NCI-H1105 (cell line): Measurements from ENCODE around the gene IQSEC1.

Experiments
- DNase-seq: peaks from one replicate; lab custom pipeline; 2025; lab: John Stamatoyannopoulos, UW

The IQSEC1 gene

DNA sequence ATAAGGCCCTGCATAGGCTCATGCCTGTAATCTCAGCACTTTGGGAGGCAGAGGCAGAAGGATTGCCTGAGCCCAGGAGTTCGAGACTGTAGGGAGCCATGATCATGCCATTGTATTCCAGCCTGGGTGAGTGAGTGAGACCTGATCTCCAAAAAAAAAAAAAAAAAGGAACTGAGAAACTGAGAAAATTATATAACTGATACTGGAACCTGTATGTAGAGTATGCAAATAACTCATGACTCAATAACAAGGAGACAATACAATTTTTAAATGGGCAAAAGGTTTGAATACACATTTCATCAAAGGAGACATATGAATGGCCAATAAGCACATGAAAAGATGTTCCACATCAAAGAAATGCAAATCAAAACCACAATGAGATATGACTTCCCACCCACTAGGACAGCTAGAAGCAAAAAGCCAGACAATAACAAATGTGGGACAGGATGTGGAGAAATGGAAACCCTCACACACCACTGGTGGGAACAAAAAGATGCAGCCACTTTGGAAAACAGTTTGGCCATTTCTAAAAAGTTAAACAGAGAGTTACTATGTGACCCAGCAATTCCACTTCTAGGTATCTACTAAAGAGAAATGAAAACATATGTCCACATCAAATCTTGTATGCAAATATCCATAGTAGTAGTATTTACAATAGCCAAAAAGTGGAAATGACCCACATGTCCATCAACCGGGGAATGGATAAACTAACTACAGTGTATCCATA is 70.7 kb downstream of the IQSEC1 start:
- no peak for DNase-seq

DNA sequence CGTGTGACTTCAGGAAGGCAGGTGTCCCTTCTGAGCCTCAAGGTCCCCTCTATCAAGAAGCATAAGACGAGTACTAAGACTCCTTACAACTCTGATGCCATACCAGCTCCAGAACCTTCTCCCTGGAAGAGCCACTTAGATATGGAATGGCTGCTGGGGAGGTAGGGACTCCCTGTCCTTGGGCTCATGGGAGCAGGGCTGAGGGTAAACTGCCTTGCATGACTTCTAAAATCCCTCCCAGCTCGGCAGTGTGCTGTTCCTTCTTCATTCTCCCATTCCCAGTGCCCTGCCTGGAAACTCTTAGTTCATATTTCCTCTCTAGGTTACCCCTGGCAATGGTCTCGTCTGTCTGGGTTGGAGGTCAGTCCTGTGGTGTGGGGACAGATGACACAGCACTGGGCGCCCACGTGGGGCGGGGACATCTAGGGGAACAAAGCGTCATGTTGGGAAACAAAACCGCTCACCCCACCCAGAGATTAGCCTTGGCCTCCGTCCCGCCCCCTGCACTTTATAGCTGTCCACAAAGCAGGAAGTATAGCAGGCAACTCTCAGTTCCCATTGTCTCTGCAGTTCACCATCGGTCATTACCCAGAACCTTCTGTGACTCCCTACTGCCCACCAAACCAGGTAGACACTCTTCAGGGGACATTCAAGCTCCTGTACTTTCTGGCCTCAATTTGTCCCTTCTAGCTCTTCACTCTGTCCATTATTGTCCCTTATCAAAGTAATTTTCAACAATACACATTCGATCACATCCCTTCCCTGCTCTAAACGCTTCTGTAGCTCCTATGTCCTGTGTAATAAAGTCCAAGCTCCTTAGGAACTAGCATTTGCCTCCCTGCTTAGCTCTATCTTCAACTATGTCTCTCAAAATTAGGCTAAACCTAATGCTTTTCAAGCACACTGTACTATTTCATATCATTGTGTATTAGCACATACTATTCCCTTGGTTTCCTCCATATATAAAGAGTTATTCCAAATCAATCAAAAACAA is 73.8 kb downstream of the IQSEC1 start:
- DNase-seq: no peak

DNA sequence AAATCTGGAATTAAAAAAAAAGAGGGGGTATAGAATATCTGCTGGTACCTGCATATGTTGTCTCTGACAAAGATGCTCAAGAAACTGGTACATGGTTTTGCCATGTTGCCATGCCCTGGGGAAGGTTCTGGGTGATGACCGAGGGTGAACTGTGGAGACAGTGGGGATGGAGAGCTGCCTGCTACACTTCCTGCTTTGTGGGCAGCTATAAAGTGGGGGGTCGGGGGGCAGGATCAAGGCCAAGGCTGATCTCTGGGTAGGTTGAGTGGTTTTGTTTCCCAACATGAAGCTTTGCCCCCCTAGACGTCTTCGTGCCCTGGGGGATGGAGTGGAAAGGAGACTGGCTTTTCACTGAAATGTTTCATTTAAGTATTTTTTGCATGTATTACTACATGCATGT is 74.6 kb downstream of the IQSEC1 start:
- no peak for DNase-seq

DNA sequence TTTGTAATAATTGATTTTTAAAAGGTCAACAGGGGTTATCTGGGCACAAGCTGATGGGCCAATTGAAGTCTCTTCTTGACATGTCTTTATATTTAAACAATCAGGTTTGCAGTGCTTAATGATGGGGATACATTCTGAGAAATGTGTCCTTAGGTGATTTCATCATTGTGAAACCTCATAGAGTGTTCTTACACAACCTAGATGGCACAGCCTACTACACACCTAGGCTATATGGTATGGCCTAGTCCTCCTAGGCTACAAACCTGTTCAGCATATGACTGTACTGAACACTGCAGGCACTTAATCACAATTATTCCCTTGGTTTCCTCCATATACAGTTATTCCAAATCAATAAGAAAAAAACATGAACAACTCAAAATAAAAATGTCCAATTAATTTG is 75.8 kb downstream of the IQSEC1 start:
- no peak for DNase-seq

DNA sequence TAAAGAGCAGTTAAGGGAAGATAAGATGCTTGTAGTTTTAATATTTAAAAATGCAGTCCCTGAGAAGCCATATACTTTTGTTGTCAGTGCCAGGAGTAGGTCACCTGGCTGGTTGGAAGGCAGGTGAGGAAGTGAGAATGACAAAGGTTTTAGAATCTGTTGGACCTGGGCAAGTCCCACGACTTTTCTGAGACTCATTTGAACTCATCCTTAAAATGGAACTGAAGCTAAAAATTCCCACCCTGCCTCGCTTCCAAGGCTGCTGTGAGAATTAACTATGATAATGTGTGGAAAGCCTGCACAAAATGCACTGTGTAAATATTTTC is 77.1 kb downstream of the IQSEC1 start:
- no peak for DNase-seq

DNA sequence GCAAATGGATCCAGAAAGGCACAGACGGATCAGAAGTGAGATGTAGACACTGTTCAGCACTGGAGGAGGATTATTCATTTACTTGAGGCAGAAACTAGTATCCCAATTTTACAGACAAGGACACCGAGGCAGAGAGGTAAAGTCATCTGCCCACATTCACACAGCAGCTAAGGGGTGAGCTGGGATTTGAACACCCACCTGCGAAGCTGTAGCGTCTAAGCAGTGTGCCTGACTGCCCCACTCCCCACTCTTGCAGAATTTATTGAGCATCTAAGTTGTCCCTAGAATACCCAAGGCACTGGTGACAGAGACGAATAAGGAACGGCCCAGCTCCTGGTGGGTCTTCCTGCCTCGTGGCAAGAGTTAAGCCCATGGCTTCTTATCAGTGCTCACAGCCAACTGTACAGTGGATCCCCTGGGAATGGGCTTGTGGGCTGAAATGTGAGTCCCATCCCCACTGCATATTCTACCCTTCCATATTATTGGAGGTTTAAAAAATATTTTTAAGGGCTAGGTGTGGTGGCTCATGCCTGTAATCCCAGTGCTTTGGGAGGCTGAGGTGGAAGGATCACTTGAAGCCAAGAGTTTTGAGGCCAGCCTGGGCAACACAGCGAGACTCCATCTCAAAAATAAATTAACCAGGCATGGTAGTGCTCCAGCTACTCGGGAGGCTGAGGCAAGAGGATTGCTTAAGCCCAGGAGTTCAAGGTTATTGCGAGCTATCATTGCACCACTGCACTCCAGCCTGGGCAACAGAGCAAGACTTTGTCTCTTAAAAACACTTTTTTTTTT is 77.6 kb downstream of the IQSEC1 start:
- no peak for DNase-seq

DNA sequence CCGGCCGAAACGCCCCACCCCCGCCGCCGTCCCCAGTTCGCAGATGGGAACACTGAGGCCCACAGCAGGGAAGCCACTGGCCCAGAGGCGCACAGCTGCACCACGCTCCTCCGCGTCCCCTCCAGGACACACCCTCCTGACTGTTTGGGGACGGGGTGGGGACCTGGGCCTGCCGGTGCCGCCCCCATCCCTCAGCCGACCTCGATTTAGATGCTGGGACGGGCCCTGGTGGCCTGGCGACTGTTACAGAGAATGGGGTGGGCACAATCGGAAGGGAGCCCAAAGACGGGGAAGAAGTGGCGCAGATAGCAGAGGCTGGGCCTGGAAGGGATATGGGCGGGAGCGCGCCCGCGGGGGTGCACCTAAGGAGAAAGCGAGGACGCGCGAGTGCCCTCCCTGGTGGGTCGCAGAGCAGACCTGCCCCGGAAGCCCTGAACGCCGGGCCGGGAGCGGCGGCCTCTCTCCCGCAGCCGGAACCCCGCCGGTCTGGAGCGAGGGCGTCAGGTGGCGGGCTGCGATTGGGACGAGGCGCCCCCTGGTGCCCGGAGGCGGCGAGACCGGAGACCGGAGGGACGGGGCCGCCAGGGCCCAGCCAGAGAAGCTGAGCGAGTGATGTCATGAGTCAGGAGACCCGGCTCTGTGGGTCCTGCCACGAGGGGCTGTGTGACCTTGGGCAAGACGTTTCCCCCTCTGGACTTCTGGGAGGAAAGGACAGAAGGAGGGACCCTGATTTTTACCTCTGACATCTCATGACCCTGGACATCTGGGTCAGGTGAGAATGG is 78.4 kb downstream of the IQSEC1 start:
- peak; percentile 25 for DNase-seq

DNA sequence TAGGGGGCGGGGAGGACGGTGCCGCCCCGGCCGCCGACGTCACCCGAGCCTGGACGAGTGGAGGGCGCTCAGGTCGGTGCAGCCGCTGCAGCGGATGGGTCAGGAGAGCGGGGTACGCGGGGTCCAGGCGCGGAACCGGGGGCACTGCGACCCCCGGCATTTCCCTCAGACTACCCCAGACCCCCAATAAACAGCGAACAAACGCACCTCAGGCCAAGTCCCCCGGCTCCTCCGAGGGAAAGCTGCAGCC is 78.9 kb downstream of the IQSEC1 start:
- no peak for DNase-seq

DNA sequence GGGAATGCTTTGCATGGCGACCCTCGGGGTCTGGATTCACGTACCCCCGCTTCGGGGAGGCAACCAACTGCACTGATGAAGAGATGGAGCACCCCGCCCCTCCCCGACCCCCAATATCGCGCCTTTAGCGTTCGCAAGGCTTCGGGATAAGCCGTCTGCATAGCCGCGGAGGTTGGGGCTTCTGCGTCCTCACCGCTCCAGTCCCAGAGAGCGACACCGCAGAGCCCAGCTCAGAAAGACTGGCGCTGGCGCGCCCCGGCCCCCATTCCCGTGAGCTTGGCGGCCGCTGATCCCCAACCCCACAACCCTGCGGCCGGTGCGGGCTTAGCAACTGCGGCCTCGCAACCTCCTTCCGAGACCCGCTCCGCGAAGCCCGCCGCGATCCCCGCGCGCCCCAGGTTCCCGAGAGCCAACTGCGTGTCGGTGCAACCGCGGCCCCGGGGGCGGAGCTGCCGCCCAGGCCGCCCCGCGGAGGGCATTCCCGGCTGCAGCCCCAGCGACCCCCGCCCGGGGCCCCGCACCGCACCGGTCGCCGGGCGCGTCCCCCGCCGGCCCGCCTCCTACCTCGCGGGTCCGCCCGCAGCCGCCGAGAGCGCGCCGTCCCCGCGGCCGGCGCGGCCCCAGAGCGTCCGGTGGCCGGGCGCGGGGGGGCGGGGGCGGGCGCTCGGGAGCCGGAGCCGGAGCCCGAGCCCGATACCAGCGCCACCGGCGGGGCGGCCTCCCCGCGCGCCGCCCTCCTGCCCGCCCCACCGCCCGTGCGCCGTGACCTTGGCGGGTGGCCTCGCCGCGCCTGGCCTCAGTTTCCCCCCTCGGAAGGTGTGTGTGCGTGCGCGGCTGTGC is 79.5 kb downstream of the IQSEC1 start:
- no peak for DNase-seq

DNA sequence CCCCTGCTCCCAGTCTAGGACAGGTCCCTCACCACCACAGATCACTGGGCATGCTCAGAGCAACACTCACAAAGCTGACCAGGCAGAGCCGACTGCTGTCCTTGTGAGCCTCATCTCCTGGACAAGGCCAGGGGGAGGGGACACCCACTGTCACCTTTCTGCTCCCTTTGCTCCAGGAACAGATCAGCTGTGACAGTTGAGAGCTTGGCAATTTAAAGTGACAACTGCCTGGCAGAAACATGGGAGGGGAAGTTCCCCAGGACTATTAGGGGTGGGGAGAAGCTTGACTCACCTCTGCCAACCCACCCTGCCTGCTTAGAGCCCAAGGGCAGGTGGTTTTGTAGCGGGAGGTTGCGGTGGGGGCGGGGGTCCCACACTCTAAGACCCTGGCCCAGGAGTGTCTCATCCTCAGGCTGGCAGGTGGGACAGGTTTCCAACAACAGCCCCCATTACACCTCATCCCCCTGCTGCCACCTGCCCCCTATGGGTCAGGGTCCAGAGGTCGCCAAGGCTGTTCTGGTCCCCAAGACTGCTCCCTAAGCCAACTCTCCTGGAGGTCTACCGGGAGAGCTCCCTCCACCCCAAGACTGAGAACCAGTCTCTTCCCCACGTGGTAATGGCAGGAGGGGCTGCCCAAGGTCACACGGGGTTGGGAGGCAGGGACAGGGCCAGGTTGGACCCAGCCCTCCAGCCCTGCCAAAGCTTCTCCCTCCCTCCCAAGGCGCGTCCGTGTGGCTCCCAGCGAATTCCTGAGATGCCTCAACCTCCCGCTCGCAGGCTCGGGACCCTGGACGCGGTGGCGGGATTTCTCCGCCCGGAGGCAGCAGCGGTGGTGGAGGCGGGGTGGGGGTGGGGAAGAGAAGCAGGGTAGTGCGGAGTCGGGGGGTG is 80.4 kb downstream of the IQSEC1 start:
- no peak for DNase-seq

DNA sequence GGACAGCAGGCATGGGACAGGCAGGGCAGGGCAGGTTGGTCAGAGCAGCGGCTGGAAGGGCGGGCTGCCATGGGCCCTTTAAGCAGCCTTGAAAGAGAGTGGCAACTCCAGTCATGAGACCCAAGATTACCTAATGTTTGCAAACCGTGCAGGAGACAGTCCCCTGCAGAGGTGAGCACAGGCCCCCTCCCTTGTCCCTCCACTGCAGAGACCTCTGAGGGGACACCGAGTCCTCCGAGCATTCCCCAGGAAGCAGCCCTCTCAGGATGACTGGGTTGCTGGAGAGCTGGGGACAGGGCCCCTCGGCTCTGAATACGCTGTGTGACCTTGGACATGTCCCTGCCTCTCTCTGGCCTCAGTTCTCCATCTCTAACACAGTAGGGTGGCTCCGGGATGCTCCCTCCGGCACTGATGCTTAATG is 81.4 kb downstream of the IQSEC1 start:
- DNase-seq: no peak

DNA sequence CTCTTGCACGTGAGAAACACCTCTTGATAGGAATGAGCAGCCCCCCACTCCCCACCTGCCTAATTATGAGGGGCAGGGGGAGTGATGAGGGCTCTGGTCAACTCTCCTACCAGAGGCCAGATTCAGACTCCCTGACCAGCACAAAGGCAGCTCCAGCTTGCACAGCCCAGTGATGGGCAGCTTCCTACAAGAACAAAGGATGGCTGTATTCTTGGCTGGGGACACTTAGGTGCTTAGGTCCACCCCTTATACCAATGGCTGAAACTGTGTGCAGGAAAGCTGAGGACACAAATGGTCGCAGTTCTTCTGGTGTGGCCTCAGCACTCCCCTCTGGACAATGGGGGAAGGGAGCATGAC is 81.8 kb downstream of the IQSEC1 start:
- no peak for DNase-seq

DNA sequence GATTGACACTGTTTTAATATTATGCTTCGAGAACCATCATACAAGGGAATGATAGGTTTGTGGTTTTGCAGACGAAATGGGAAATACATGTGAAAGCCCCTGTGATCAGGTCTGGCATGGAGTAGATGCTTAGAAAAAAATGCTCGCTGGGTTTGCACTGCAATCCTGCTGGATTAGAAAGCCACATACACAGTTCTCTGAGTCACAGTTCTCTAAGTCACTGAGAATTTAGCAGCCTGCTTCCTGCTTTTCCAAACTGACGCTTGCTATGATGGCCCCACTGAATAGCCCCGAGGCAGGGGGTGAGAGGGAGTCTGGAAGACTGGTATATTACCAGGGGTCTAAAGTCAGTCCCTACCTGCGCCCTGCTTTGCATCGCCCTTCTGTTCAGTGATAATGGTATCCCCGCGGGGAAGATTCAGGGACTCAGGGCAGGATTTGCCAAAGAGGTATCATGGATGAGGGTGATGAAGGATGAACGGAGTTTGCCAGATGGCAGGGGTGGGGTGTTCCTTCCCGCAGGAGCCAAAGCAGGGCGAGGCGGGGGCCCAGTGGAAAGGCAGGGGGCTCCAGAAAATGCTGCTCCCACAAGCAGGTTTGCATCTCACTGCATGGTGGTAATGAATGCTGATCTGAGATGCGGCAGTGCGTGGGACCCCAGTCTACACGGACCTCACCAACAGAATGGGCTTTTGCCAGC is 82.3 kb downstream of the IQSEC1 start:
- no peak for DNase-seq

DNA sequence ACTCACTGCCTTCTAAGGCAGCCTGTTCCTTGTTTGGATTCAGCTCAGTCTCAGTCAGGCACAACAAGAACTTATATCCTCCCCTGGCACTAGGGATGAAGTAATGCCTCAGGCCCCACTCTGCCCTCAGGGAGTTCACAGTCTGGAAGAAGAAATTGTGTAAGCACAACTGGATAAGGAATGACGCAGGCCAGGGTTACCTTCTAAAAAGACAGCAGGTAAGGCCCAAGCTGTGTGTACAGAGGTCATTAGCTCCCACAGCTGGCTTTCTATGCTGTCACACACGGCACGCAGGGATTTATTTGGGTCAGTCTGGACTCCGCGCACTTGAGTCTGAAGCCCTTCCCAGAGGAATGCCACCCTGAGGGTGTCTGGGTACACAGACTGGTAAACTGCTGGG is 82.9 kb downstream of the IQSEC1 start:
- no peak for DNase-seq

DNA sequence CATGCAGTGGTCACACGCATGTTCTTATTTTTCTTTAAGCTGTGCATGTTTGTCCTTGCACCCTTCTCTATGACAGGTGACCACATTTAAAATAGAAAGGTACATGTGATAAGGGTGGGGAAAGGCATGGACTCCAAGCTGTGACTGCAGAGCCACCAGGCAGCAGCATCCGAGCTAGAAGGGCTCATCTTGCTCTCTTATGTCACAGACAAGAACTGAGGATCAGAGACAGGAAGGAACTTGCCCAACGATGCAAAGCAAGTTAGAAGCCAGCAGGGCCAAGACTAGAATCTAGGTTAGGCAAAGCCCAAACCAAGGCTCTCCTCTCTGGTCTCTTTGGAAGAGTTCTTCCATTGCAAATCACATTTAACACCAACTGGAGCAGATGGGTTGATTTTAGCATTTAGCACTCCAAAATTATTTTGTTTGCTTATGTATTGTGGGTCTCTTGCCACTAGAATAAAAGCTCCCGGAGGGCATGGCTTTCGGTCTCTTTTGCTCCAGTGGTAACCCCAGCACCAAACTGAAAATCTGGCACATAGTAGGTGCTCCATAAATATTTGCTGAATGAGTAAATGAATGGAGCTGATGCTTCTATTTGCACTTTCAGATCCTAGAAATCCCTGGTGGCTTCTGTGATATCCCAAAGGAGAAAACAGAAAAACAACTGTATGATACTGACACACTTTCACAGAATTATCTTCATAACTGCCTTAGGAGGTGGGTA is 84.3 kb downstream of the IQSEC1 start:
- DNase-seq: no peak

DNA sequence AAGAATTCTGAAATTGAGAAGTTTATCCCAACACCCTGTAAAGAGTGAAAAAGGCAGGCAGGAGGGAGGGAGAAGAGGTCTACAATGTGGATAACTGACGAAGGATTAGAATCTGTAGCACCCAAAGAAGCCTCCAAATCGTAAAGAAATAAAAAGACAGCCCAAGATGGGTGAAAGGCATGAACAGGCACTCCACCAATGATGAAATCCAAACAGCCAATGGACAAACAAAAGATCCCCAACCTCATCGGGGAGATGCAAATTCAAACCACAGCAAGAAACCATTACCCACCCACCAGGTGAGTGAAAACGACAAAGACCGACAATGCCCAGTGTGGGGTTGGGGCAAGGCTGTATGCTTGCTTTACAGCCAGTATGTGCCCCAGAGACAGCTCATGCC is 85.6 kb downstream of the IQSEC1 start:
- DNase-seq: no peak

DNA sequence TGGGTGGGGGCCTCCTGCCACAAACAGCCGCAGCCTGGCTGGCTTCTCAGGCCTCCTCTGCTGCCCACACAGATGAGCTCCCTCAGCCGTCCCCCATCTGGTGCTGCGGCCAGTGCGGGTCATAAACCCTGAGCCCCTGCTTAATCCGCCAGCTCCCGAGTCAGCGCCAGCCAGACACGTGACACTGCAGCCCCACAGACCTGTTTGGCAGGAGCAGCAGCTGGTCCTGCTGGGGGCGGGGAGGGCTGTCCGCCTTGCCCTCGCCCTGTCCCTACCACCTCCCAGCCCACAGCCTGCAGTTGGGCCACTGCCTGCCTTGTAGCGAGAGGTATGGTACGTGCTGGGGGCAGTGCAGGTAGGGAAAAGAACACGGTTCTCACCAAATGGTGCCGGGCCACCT is 86.2 kb downstream of the IQSEC1 start:
- no peak for DNase-seq

DNA sequence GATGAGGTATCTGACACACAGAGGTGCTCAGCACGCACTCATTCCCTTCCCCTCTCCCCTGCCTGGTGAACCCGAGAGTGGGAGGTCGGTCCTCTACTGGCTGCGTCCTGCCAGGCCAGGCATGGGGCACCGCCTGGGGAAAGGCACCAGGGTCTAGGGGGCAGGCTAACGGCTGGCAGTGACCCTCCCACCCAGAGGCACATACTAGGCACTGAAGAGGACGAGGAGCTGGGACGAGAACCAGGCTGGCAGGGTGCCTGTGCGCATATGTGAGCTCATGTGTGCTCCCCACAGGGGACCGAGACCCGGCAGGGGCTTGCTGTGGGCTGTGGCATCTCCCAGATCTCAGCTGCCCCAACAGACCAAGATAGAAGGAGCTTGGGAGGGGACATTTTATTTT is 86.7 kb downstream of the IQSEC1 start:
- DNase-seq: no peak

DNA sequence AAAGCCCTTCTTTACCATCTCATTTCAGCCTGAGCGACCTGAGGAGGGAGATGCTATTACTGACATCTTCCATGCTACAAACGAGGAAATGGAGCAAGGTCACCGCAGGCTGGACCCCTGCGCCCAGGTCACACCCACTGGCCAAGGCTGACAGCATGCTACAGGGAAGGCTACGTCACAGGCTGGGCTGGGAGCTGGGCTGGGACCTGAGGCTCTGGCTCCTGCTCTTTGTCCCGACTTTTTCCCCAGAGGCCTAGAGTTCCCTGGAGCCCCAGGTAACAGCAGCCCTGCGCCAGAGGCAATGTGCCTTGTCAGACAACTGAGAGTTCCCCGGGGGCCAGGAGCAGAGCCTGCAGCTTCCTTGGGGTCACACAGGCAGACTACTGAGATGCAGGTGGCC is 87.2 kb downstream of the IQSEC1 start:
- DNase-seq: no peak
